ENCODE measurements around the gene EXOC3L2. TPM values are rescaled to one million over a fixed set of nuclear protein-coding genes. Genes with fewer than 3 reads are reported as not detected.

The EXOC3L2 gene
- total and polyA plus RNA-seq, 2 experiments from 2014 or later = 1.3 TPM; not detected in 1

DNA sequence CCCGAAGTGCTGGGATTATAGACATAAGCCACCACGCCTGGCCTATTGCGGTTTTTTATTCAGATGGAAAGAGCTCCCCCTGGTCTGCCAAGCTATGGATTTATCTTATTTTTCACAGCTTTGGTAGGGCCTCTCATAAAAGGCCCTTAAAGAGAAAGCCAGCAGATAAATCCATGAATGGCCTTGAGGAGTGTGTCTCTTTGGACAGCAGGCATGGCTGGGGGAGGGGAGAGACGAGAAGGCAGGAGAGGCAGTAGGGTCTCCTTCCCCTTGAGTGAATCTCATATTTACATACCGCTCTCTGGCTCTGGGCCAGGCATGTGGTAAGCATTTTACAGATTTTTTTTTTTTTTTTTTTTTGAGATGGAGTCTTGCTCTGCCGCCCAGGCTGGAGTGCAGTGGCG, 31.1 kb upstream of the EXOC3L2 start:
- H3K9me3 ChIP-seq (ENCODE audit: low read depth) = no peaks in the 10 kb centered on the region
- no peak for TF ChIP-seq EZH2 (IDR thresholded peaks at IDR 0.05; ENCODE audit: borderline replicate concordance)
- TF ChIP-seq EZH2phosphoT487 (IDR thresholded peaks at IDR 0.05; ENCODE audit: low read depth, severe bottlenecking, unreplicated experiment) = no peak
- TF ChIP-seq, protein P1, sequence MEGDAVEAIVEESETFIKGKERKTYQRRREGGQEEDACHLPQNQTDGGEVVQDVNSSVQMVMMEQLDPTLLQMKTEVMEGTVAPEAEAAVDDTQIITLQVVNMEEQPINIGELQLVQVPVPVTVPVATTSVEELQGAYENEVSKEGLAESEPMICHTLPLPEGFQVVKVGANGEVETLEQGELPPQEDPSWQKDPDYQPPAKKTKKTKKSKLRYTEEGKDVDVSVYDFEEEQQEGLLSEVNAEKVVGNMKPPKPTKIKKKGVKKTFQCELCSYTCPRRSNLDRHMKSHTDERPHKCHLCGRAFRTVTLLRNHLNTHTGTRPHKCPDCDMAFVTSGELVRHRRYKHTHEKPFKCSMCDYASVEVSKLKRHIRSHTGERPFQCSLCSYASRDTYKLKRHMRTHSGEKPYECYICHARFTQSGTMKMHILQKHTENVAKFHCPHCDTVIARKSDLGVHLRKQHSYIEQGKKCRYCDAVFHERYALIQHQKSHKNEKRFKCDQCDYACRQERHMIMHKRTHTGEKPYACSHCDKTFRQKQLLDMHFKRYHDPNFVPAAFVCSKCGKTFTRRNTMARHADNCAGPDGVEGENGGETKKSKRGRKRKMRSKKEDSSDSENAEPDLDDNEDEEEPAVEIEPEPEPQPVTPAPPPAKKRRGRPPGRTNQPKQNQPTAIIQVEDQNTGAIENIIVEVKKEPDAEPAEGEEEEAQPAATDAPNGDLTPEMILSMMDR (IDR thresholded peaks at IDR 0.05; ENCODE audit: poor library complexity) = no peak
- H2AFZ ChIP-seq = no peak overlapping the region
- H3K27ac ChIP-seq = peak overlapping the region; percentile 23
- H3K9me2 ChIP-seq (replicated peaks; ENCODE audit: insufficient read depth) = no peaks in the 10 kb centered on the region
- peak; percentile 85 for DNase-seq (ENCODE audit: low spot score)
- no peaks in the 10 kb centered on the region for H3K79me2 ChIP-seq
- no peaks in the 10 kb centered on the region for H4K20me1 ChIP-seq (ENCODE audit: insufficient read depth, poor library complexity, severe bottlenecking)
- peak overlapping the region; percentile 41 for H3K4me2 ChIP-seq
- H3K27me3 ChIP-seq = no peaks in the 10 kb centered on the region
- WGBS (ENCODE audit: low lambda C conversion rate, missing lambda C conversion rate) = 52% methylated on average over 7 of the region's 7 CpGs
- no peaks in the 10 kb centered on the region for H3K36me3 ChIP-seq (replicated peaks; ENCODE audit: insufficient read depth, low read depth)
- H3K4me3 ChIP-seq = no peak overlapping the region
- peaks cover 12% of the 10 kb centered on the region for H3K4me1 ChIP-seq (ENCODE audit: insufficient read depth)

DNA sequence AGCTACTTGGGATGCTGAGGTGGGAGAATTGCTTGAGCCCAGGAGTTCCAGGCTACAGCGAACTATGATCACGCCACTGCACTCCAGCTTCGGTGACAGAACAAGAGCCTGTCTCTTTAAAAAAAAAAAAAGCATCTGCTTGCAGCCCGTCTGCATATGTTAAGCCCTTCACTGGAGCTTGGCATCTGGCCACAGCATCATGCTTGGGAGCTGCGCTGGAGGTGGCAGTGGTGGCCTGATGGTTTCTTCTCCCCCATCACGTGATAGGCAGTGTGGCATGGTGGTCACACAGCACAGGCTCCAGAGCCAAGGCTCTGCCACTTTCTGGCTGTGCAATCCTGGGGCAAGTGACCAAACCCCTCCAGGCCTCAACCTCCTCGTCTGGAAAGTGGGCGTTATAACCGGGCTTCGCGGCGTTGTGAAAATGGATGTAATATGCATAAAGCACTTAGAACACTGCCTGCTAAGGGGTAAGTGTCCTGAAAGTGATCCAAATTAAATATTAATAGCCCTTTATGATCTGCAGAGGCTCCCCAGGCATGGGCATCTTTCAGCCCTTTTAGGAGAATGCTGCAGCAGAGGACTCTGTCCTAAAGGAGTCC, 30.3 kb upstream of the EXOC3L2 start:
- WGBS (ENCODE audit: low lambda C conversion rate, missing lambda C conversion rate) = 73% methylated on average over 12 of the region's 12 CpGs
- no peak for DNase-seq (ENCODE audit: low spot score)
- TF ChIP-seq, protein P1 (IDR thresholded peaks at IDR 0.05; ENCODE audit: poor library complexity) = no peak
- TF ChIP-seq EZH2 (IDR thresholded peaks at IDR 0.05; ENCODE audit: borderline replicate concordance) (no peak), EZH2phosphoT487 (IDR thresholded peaks at IDR 0.05; ENCODE audit: low read depth, severe bottlenecking, unreplicated experiment) (no peak)

DNA sequence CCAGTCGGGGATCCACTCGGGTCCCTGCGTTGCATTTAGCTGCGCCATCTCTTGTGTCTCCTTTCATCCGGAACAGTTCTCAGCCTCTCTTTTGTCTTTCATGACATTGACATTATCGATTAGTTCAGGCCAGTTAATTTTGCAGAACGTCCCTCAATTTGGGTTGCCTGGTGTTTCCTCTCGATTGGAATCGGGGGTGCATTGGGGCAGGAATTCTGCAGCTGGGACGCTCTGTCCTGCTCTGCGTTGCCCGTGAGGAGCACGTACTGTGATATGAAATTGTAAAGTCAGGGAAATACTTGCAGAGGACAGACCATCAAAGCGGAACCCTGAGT, 28.3 kb upstream of the EXOC3L2 start:
- no peaks in the 10 kb centered on the region for H3K36me3 ChIP-seq (replicated peaks; ENCODE audit: insufficient read depth, low read depth)
- no peak for TF ChIP-seq EZH2 (IDR thresholded peaks at IDR 0.05; ENCODE audit: borderline replicate concordance)
- no peak for TF ChIP-seq EZH2phosphoT487 (IDR thresholded peaks at IDR 0.05; ENCODE audit: low read depth, severe bottlenecking, unreplicated experiment)
- TF ChIP-seq, protein P1 (IDR thresholded peaks at IDR 0.05; ENCODE audit: poor library complexity) = no peak
- 94% methylated on average over 14 of the region's 14 CpGs for WGBS (ENCODE audit: low lambda C conversion rate, missing lambda C conversion rate)

More for the DNA sequence above, 30.3 kb upstream of the EXOC3L2 start:
- no peaks in the 10 kb centered on the region for H4K20me1 ChIP-seq (ENCODE audit: insufficient read depth, poor library complexity, severe bottlenecking)
- no peak overlapping the region for H3K4me3 ChIP-seq
- H2AFZ ChIP-seq = no peak overlapping the region
- H3K36me3 ChIP-seq (replicated peaks; ENCODE audit: insufficient read depth, low read depth) = no peaks in the 10 kb centered on the region
- H3K27me3 ChIP-seq = no peaks in the 10 kb centered on the region
- no peaks in the 10 kb centered on the region for H3K9me2 ChIP-seq (replicated peaks; ENCODE audit: insufficient read depth)
- peak overlapping the region; percentile 23 for H3K27ac ChIP-seq
- peaks cover 12% of the 10 kb centered on the region for H3K4me1 ChIP-seq (ENCODE audit: insufficient read depth)
- peak overlapping the region; percentile 41 for H3K4me2 ChIP-seq
- H3K79me2 ChIP-seq = no peaks in the 10 kb centered on the region
- H3K9me3 ChIP-seq (ENCODE audit: low read depth) = no peaks in the 10 kb centered on the region

More for the DNA sequence above, 28.3 kb upstream of the EXOC3L2 start:
- no peaks in the 10 kb centered on the region for H3K27me3 ChIP-seq
- H2AFZ ChIP-seq = no peak overlapping the region
- no peaks in the 10 kb centered on the region for H3K79me2 ChIP-seq
- no peak for DNase-seq (ENCODE audit: low spot score)
- peaks cover 12% of the 10 kb centered on the region for H3K4me1 ChIP-seq (ENCODE audit: insufficient read depth)
- no peaks in the 10 kb centered on the region for H4K20me1 ChIP-seq (ENCODE audit: insufficient read depth, poor library complexity, severe bottlenecking)
- no peak overlapping the region for H3K4me3 ChIP-seq
- no peaks in the 10 kb centered on the region for H3K9me2 ChIP-seq (replicated peaks; ENCODE audit: insufficient read depth)
- no peaks in the 10 kb centered on the region for H3K9me3 ChIP-seq (ENCODE audit: low read depth)
- no peak overlapping the region for H3K4me2 ChIP-seq
- no peak overlapping the region for H3K27ac ChIP-seq

Data from hepatocyte (in vitro differentiated cells).